GM12878 (cell line): ENCODE results near the gene ZNRF3. TPM values are rescaled to one million over a fixed set of nuclear protein-coding genes. Genes with fewer than 3 reads are reported as not detected.

ENCODE experiments used
- ATAC-seq: fragments of 200-7000 bp; cut with Tn5 transposase; 3 replicates; pipeline ENCODE4 v1.9.1; 2020; ENCODE audit warnings: mild to moderate bottlenecking, moderate library complexity
- BruUV-seq: library from RNA; stranded (reverse); fragments of 400-500 nt; replicated peaks from 2 replicates; lab custom pipeline; 2021; lab: Mats Ljungman, UMichigan
- CTCF ChIA-PET: fragments of 300-600 bp; sonication (Branson Sonifier 250); formaldehyde crosslinking; extraction: SDS; loops from one replicate; lab custom pipeline; 2021; ENCODE audit warnings: inconsistent platforms; lab: Yijun Ruan, JAX
- POLR2A ChIA-PET: fragments of 350-600 bp; formaldehyde crosslinking; extraction: SDS; loops from one replicate; lab custom pipeline; 2021; ENCODE audit warnings: inconsistent platforms; lab: Charles Lee
- RAD21 ChIA-PET: fragments of 300-600 bp; sonication (Branson Sonifier 250); formaldehyde crosslinking; loops from one replicate; lab custom pipeline; 2023; ENCODE audit warnings: antibody characterized with exemption; ENCODE audit not compliant: unreplicated experiment; lab: Charles Lee
- SMC1A ChIA-PET: fragments of 300-600 bp; sonication (Branson Sonifier 250); formaldehyde crosslinking; loops from one replicate; lab custom pipeline; 2023; ENCODE audit not compliant: unreplicated experiment, uncharacterized antibody; lab: Charles Lee
- DNase-seq: peaks from one replicate; pipeline ENCODE4 v3.0.0-alpha.2; 2011; ENCODE audit warnings: low read depth, low spot score
- FAIRE-seq: peaks from 3 replicates; lab custom pipeline; 2011; peaks lifted over from hg19 to GRCh38; lab: Jason Lieb, UNC
- H2AFZ ChIP-seq: 2 replicates; pipeline ENCODE4 v1.6.0; 2011; ENCODE audit warnings: low read depth, low read length, control low read depth; ENCODE audit not compliant: control insufficient read depth
- H3K27ac ChIP-seq: 2 replicates; pipeline ENCODE4 v1.5.1; 2011; ENCODE audit warnings: control low read depth; ENCODE audit not compliant: control insufficient read depth, insufficient read depth
- H3K27me3 ChIP-seq, 2 experiments: replicated peaks in 1 of 2; 2 replicates each; pipeline versions ENCODE4 v1.6.0 to v1.6.1; 2011; ENCODE audit warnings: low read length in 1 of 2; ENCODE audit not compliant: control insufficient read depth in 2 of 2, insufficient read depth in 2 of 2
- H3K36me3 ChIP-seq, 2 experiments: 2 replicates each; pipeline ENCODE4 v1.5.1; 2011; ENCODE audit warnings: low read length in 1 of 2; ENCODE audit not compliant: control insufficient read depth in 2 of 2, insufficient read depth in 2 of 2
- H3K4me1 ChIP-seq: 2 replicates; pipeline ENCODE4 v1.6.1; 2011; ENCODE audit warnings: mild to moderate bottlenecking, low read length, moderate library complexity, mixed read lengths; ENCODE audit not compliant: control insufficient read depth, insufficient read depth
- H3K4me2 ChIP-seq: 2 replicates; pipeline ENCODE4 v1.6.0; 2011; ENCODE audit warnings: control low read depth; ENCODE audit not compliant: control insufficient read depth, insufficient read depth
- H3K4me3 ChIP-seq: fragments of 200-600 bp; sonication (generic); 2 replicates; pipeline ENCODE4 v1.5.1; 2016
- H3K79me2 ChIP-seq: 2 replicates; pipeline ENCODE4 v1.6.0; 2011; ENCODE audit warnings: low read length; ENCODE audit not compliant: control insufficient read depth, insufficient read depth
- H3K9ac ChIP-seq: 2 replicates; pipeline ENCODE4 v1.8.0; 2011; ENCODE audit warnings: low read length, control low read depth, mixed read lengths; ENCODE audit not compliant: control insufficient read depth, insufficient read depth
- H3K9me3 ChIP-seq: replicated peaks from 3 replicates; pipeline ENCODE4 v1.5.1; 2011; ENCODE audit warnings: mild to moderate bottlenecking, low read length; ENCODE audit not compliant: control insufficient read depth, insufficient read depth
- H4K20me1 ChIP-seq: 2 replicates; pipeline ENCODE4 v1.6.0; 2011; ENCODE audit not compliant: control insufficient read depth, insufficient read depth
- BCL11A ChIP-seq: IDR thresholded peaks from 2 replicates; pipeline ENCODE4 v1.6.1; 2011; ENCODE audit warnings: low read depth, low read length
- CBFB ChIP-seq: IDR thresholded peaks from 2 replicates; pipeline ENCODE4 v1.6.1; 2016; ENCODE audit warnings: antibody characterized with exemption, low read depth
- CEBPZ ChIP-seq: fragments of 150-350 bp; IDR thresholded peaks from 2 replicates; pipeline ENCODE4 v1.6.1; 2016; ENCODE audit warnings: low read depth, low read length
- DPF2 ChIP-seq: fragments of 450-650 bp; IDR thresholded peaks from 2 replicates; pipeline ENCODE4 v1.6.1; 2017; ENCODE audit warnings: mild to moderate bottlenecking
- EED ChIP-seq: sonication (generic); IDR thresholded peaks from 2 replicates; pipeline ENCODE4 v1.6.1; 2016; ENCODE audit warnings: antibody characterized with exemption, low read depth
- FOXK2 ChIP-seq: fragments of 450-650 bp; IDR thresholded peaks from 2 replicates; pipeline ENCODE4 v1.6.1; 2017; ENCODE audit warnings: mild to moderate bottlenecking, moderate library complexity
- KLF5 ChIP-seq: fragments of 450-650 bp; IDR thresholded peaks from 2 replicates; pipeline ENCODE4 v1.6.1; 2014; ENCODE audit warnings: mild to moderate bottlenecking; ENCODE audit not compliant: partially characterized antibody
- ZNF384 ChIP-seq: IDR thresholded peaks from 2 replicates; pipeline ENCODE4 v1.6.1; 2012; ENCODE audit warnings: low read depth, mild to moderate bottlenecking, low read length, improper control_type of control experiment, borderline replicate concordance
- WGBS: methylation state at CpG from one replicate; pipeline ENCODE4 v1.1.6; 2016; ENCODE audit warnings: low lambda C conversion rate; ENCODE audit not compliant: insufficient replicate concordance, insufficient coverage; ENCODE audit errors: missing lambda C conversion rate; 5-methylcytosine and 5-hydroxymethylcytosine counted together
- in situ Hi-C: fragments of 300-500 bp; cut with MboI; formaldehyde crosslinking; loops from 9 replicates; pipeline ENCODE4 v1.14.3; 2018; ENCODE audit warnings: mixed read lengths
- intact Hi-C: fragments of 100-400 bp; cut with micrococcal nuclease; formaldehyde crosslinking; loops from one replicate; pipeline ENCODE4 v1.14.2; 2022; ENCODE audit not compliant: unreplicated experiment
- polyA plus RNA-seq, 11 experiments: library from polyadenylated mRNA; depleted of rRNA in 4 of 11; unstranded in 6 of 11; stranded (reverse) in 5 of 11; fragments of >200 nt; fragmentation: Nextera tagmentation in 4 of 11; fragmentation: Illumina TruSeq in 1 of 11; extraction: Ambion mirVana in 4 of 11; extraction: Trizol in 1 of 11; gene quantifications; 1 replicate in 1 of 11; 2 replicates in 10 of 11; pipeline versions ENCODE4 v1.2.1 to v1.2.3, GENCODE V29; 2011 to 2016; ENCODE audit warnings: inconsistent platforms in 2 of 11, missing spikeins in 2 of 11, low read depth in 1 of 11
- total RNA-seq, 4 experiments: library from RNA; depleted of rRNA in 3 of 4; stranded (reverse); fragments of >200 nt in 3 of 4; fragmentation: Illumina TruSeq in 1 of 4; extraction: Trizol in 1 of 4; gene quantifications; 2 replicates each; pipeline versions ENCODE4 v1.2.1 to v1.2.3, GENCODE V29; 2013 to 2021
- TF ChIP-seq, protein P1 (sequence below): fragments of 150-350 bp; IDR thresholded peaks from 2 replicates; pipeline ENCODE4 v1.6.1; 2014; ENCODE audit warnings: mild to moderate bottlenecking, low read depth, low read length

ZNRF3 gene
- total and polyA plus RNA-seq, 10 of the 15 experiments (the other 5 are each of a cell fraction or from before 2014, with no cell fraction given), result 0.05 to 2.4 (median 0.46) TPM

DNA sequence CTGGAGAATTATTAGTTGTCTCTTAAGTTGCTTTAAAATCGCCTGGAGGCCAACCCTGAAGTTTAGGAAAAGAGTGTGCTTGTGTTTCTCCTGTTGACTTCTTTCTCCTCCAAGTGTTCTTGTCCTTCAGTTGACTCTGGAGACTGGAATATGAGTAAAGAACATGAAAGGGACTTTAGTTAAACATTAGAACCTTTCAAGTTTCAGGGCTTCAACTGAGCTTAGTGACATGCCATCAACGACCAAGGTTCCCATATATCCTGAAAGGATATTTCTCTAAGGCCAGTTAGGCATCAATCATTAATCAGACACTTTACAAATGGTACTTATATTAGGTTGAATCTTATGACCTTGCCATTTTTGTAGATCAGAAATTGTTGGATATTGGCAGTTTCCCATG is 70.0 kb downstream of the ZNRF3 start:
- WGBS, result 0% methylated on average over 2 of the region's 2 CpGs
- H3K79me2 ChIP-seq, result no peaks in the 10 kb centered on the region
- peaks cover 17% of the 10 kb centered on the region for H3K4me1 ChIP-seq
- ChIA-PET CTCF (interaction anchor here (1.6 kb wide), 1 partner anchor 10 kb away, joined by 4 read pairs; no protein-coding TSS in a partner anchor), POLR2A (interaction anchor here (0.6 kb wide), 2 partner anchors 13 to 34 kb away, joined by 3 to 4 read pairs; no protein-coding TSS in a partner anchor), SMC1A (interaction anchor here (1.3 to 3.8 kb wide), 5 partner anchors 10 to 23 kb away, joined by 3 to 13 read pairs (median 8); no protein-coding TSS in a partner anchor), RAD21 (no interaction called here)
- TF ChIP-seq ZNF384 (no peak), CBFB (no peak), KLF5 (no peak), BCL11A (no peak), FOXK2 (no peak), DPF2 (no peak), CEBPZ (no peak), EED (no peak)
- TF ChIP-seq, protein P1, sequence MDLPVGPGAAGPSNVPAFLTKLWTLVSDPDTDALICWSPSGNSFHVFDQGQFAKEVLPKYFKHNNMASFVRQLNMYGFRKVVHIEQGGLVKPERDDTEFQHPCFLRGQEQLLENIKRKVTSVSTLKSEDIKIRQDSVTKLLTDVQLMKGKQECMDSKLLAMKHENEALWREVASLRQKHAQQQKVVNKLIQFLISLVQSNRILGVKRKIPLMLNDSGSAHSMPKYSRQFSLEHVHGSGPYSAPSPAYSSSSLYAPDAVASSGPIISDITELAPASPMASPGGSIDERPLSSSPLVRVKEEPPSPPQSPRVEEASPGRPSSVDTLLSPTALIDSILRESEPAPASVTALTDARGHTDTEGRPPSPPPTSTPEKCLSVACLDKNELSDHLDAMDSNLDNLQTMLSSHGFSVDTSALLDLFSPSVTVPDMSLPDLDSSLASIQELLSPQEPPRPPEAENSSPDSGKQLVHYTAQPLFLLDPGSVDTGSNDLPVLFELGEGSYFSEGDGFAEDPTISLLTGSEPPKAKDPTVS, result no peak
- BruUV-seq, result no TSS peak
- H2AFZ ChIP-seq, result no peak overlapping the region
- ATAC-seq, result no peak
- FAIRE-seq, result no peak
- H3K36me3 ChIP-seq, result no peaks in the 10 kb centered on the region
- no peaks in the 10 kb centered on the region for H4K20me1 ChIP-seq
- H3K9ac ChIP-seq, result no peak overlapping the region
- H3K9me3 ChIP-seq, result no peaks in the 10 kb centered on the region; the same call in 2 of the 3 replicates
- no peak overlapping the region for H3K27ac ChIP-seq
- intact Hi-C loops, result no loop called here
- in situ Hi-C loops, result no loop called here
- H3K4me2 ChIP-seq, result no peak overlapping the region
- DNase-seq, result no peak
- peaks cover 0 to 2% of the 10 kb centered on the region in 2 experiments; a peak in 1 of 4 replicates for H3K27me3 ChIP-seq
- H3K4me3 ChIP-seq, result no peak overlapping the region
